GM12864 (cell line): Measurements from ENCODE around the gene CTNNBL1.
A peak's percentile ranks its signal among the peaks of the same experiment; 100 is the strongest.

Source experiments
- DNase-seq: peaks from one replicate; pipeline ENCODE4 v3.0.0-alpha.2; 2011; ENCODE audit warnings: low read depth
- H3K4me3 ChIP-seq: 2 replicates; pipeline ENCODE4 v1.5.1; 2011; ENCODE audit warnings: mild to moderate bottlenecking, low read depth, low read length, control low read depth
- TF ChIP-seq, protein P1 (sequence below): IDR thresholded peaks from 2 replicates; pipeline ENCODE4 v1.5.1; 2011; ENCODE audit warnings: low read depth, mild to moderate bottlenecking, moderate library complexity, low read length, control low read depth, inconsistent platforms; ENCODE audit errors: missing control alignments

The CTNNBL1 gene

DNA sequence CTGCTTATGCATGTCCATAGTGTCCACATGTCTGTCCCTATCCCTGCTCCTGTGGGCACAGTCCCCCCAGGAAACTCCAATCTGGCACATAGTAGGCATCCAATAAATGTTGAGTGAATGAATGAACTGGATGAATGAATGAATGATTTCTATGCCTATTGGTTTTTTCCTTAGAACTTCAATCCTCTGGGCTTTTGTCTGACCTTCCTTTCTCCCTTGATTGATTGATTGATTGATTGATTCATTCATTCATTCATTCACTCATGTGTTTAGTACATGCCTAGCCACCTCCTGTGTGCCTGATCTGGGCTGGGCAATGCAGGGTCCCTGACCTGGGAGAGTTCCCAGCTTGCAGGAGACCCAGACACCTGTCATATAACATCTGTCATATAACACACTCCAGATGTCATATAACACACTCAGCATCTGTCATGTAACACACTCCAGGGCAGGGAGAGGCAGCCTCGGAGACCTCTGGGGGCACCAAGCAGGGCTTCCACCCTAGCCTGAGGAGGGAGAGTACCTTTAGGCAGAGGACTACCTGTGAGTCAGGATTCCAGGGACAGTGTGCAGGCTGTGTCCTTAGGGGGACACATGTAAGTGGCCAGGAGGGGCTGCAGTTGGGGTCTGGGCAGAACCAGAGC is 227.0 kb downstream of the CTNNBL1 start:
- TF ChIP-seq, protein P1, sequence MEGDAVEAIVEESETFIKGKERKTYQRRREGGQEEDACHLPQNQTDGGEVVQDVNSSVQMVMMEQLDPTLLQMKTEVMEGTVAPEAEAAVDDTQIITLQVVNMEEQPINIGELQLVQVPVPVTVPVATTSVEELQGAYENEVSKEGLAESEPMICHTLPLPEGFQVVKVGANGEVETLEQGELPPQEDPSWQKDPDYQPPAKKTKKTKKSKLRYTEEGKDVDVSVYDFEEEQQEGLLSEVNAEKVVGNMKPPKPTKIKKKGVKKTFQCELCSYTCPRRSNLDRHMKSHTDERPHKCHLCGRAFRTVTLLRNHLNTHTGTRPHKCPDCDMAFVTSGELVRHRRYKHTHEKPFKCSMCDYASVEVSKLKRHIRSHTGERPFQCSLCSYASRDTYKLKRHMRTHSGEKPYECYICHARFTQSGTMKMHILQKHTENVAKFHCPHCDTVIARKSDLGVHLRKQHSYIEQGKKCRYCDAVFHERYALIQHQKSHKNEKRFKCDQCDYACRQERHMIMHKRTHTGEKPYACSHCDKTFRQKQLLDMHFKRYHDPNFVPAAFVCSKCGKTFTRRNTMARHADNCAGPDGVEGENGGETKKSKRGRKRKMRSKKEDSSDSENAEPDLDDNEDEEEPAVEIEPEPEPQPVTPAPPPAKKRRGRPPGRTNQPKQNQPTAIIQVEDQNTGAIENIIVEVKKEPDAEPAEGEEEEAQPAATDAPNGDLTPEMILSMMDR = no peak
- no peak for DNase-seq
- H3K4me3 ChIP-seq = no peak overlapping the region

DNA sequence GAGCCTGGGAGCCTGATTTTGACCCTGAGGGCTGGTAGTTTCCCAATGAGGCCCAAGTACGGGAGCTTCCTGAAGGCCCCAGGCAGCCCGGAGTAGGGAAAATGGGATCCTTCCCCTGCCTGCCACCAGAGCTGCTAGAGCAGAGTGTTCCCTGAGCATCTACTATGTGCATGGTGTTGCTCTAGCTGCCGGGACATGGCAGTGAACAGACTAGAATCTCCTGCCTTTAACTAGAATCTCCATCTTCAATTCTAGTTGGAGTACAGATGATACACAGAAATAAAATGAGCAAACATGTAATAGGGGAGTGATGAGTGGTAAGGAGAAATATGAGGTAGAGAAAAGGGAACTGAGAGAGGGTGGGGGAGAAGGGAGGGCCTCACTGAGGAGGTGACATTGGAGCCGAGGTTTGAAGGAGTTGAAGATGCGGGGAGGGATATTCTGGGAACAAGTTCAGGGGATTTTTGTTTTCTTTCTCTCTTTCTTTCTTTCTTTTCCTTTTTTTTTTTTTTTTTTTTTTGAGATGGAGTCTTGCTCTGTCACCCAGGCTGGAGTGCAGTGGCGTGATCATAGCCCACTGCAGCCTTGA is 227.6 kb downstream of the CTNNBL1 start:
- TF ChIP-seq, protein P1 = no peak
- H3K4me3 ChIP-seq = no peak overlapping the region
- peak; percentile 36 for DNase-seq
